Measurements from ENCODE around the gene ECT2L. TPM values are rescaled to one million over a fixed set of nuclear protein-coding genes. Genes with fewer than 3 reads are reported as not detected.

ECT2L gene
- total and polyA plus RNA-seq, 2 of the 4 experiments (the other 2 are of a cell fraction): not detected

- in situ Hi-C loops (cut with MboI; ENCODE audit: low sequenced_read_pairs): no loop called here
- Histone ChIP-seq H3K9ac (ENCODE audit: low read depth, low read length) (no peak overlapping the region), H2BK120ac (ENCODE audit: low read depth, low read length) (no peak overlapping the region), H2AK9ac (replicated peaks; ENCODE audit: low read depth, low read length, poor library complexity) (no peak overlapping the region), H2AFZ (replicated peaks; ENCODE audit: low read length, poor library complexity) (no peak overlapping the region), H3K4ac (ENCODE audit: low read depth, low read length) (no peak overlapping the region), H2AK5ac (ENCODE audit: low read depth, low read length) (no peak overlapping the region), H3K4me3 (ENCODE audit: insufficient read depth, low read depth, low read length) (no peak overlapping the region), H3K18ac (ENCODE audit: low read depth, low read length) (no peak overlapping the region), H3K27ac (ENCODE audit: insufficient read depth, low read length) (no peak overlapping the region), H2BK20ac (ENCODE audit: low read depth, low read length) (no peak overlapping the region), H3K9me3 (ENCODE audit: control insufficient read depth, insufficient read depth, low read length) (no peaks in the 10 kb centered on the region), H2BK5ac (ENCODE audit: low read depth, low read length, poor library complexity, severe bottlenecking) (no peak overlapping the region), H2BK15ac (ENCODE audit: low read depth, low read length) (no peak overlapping the region), H3K9me1 (ENCODE audit: insufficient read depth, low read length) (no peaks in the 10 kb centered on the region), H3K27me3 (ENCODE audit: control insufficient read depth, insufficient read depth, low read length) (no peaks in the 10 kb centered on the region; the same call in none of the 2 replicates), H4K20me1 (ENCODE audit: insufficient read depth, low read length) (no peaks in the 10 kb centered on the region), H4K91ac (ENCODE audit: insufficient read depth, low read depth, low read length) (no peak overlapping the region), H3K23ac (ENCODE audit: low read depth, low read length) (no peak overlapping the region), H4K5ac (ENCODE audit: low read depth, low read length) (no peak overlapping the region), H3K4me2 (ENCODE audit: low read depth, low read length) (no peak overlapping the region), H3K56ac (ENCODE audit: extremely low read depth, insufficient read depth, low read length) (no peak overlapping the region), H3K79me1 (ENCODE audit: low read depth in 1 of 2, low read length in 2 of 2) (no peaks in the 10 kb centered on the region), H4K8ac (ENCODE audit: low read depth in 2 of 2, low read length in 2 of 2) (no peak overlapping the region), H3K36me3 (ENCODE audit: control insufficient read depth, insufficient read depth, low read length) (no peaks in the 10 kb centered on the region), H3K14ac (replicated peaks; ENCODE audit: low read depth, low read length) (no peak overlapping the region), H3K4me1 (ENCODE audit: control insufficient read depth, insufficient read depth, low read length) (no peaks in the 10 kb centered on the region)
- CTCF ChIA-PET: interaction anchor here (1.1 kb wide), 2 partner anchors 18 to 407 kb away, joined by 3 read pairs; no protein-coding TSS in a partner anchor
- DNase-seq: no peak
- 100% methylated on average over 1 of the region's 3 CpGs; no CpG with 5 or more reads in 1 of the 2 experiments for WGBS, 2 experiments (ENCODE audit: extremely low coverage in 2 of 2, insufficient read length in 1 of 2)
- no TSS peak for BruUV-seq (replicated peaks)
- TF ChIP-seq RCOR1 (IDR thresholded peaks at IDR 0.05; ENCODE audit: insufficient replicate concordance, low read length) (no peak), MXI1 (IDR thresholded peaks at IDR 0.05; ENCODE audit: borderline replicate concordance, low read depth, low read length) (no peak), USF2 (IDR thresholded peaks at IDR 0.05; ENCODE audit: low read depth, low read length) (no peak), NFE2L2 (IDR thresholded peaks at IDR 0.05; ENCODE audit: low read depth, low read length) (no peak), FOS (IDR thresholded peaks at IDR 0.05; ENCODE audit: low read depth, low read length) (no peak), CTCF (conservative IDR thresholded peaks at IDR 0.05; ENCODE audit: low read depth, low read length) (no peak), MAZ (IDR thresholded peaks at IDR 0.05; ENCODE audit: borderline replicate concordance, low read depth, low read length) (no peak), RAD21 (IDR thresholded peaks at IDR 0.05; ENCODE audit: low read length) (no peak), ELK1 (IDR thresholded peaks at IDR 0.05; ENCODE audit: borderline replicate concordance, low read depth, low read length) (no peak), SMC3 (IDR thresholded peaks at IDR 0.05; ENCODE audit: low read depth, low read length) (no peak), BHLHE40 (IDR thresholded peaks at IDR 0.05; ENCODE audit: low read depth, low read length) (no peak), CHD1 (IDR thresholded peaks at IDR 0.05; ENCODE audit: low read depth, low read length) (no peak), MAFK (IDR thresholded peaks at IDR 0.05; ENCODE audit: low read depth, low read length) (no peak), RFX5 (IDR thresholded peaks at IDR 0.05; ENCODE audit: low read depth, low read length) (no peak)
- intact Hi-C loops (cut with micrococcal nuclease): no loop called here
- ATAC-seq (ENCODE audit: low read depth): no peak
- dilution Hi-C loops (cut with HindIII; ENCODE audit: low sequenced_read_pairs, unreplicated experiment): no loop called here
- POLR2A ChIA-PET (ENCODE audit: unreplicated experiment): interaction anchor here (0.6 kb wide), 1 partner anchor 79 kb away, joined by 4 read pairs; no protein-coding TSS in a partner anchor
Measured at GRCh38 chr6:138811866-138812265, 16.0 kb downstream of the ECT2L start.
